ENCODE data around the gene NDUFV3.
"Not testable (repeated sequence)": the region's sequence is repeated elsewhere in the genome, so short reads cannot be mapped to it uniquely, and the experiment has no call there.

NDUFV3 gene

GRCh38 chr21:42900446-42900845 lies 7.3 kb downstream of the NDUFV3 start:
- DNase-seq: no peak

GRCh38 chr21:42903817-42904216 lies 10.7 kb downstream of the NDUFV3 start:
- DNase-seq: no peak

GRCh38 chr21:42905195-42905594 lies 12.1 kb downstream of the NDUFV3 start:
- no peak for DNase-seq

GRCh38 chr21:42906233-42906632 lies 13.1 kb downstream of the NDUFV3 start:
- no peak for DNase-seq

GRCh38 chr21:42908484-42908883 lies 15.4 kb downstream of the NDUFV3 start:
- DNase-seq: not testable (repeated sequence)

- DNase-seq: not testable (repeated sequence)
These were observed 18.8 kb downstream of the NDUFV3 start for GRCh38 chr21:42911920-42912319.

- DNase-seq: no peak
These were observed 20.4 kb downstream of the NDUFV3 start for GRCh38 chr21:42913476-42913875.

GRCh38 chr21:42918291-42918690 lies 25.2 kb downstream of the NDUFV3 start:
- no peak for DNase-seq

- DNase-seq: no peak
These were observed 28.8 kb downstream of the NDUFV3 start for GRCh38 chr21:42921927-42922326.

GRCh38 chr21:42922918-42923317 lies 29.8 kb downstream of the NDUFV3 start:
- no peak for DNase-seq

GRCh38 chr21:42923553-42924432 lies 30.7 kb downstream of the NDUFV3 start:
- peak; percentile 62 for DNase-seq

- no peak for DNase-seq
These were observed 31.3 kb downstream of the NDUFV3 start for GRCh38 chr21:42924433-42924751.

- no peak for DNase-seq
These were observed 32.2 kb downstream of the NDUFV3 start, which contains the start of gene ERVH48-1 for GRCh38 chr21:42925114-42925926. Gene ERVH48-1 (minus strand): TSS chr21:42925630. CDS start chr21:42919006, 6,624 bp downstream.

GRCh38 chr21:42927474-42928200 lies 34.5 kb downstream of the NDUFV3 start:
- DNase-seq: not testable (repeated sequence)

- no peak for DNase-seq
These were observed 36.9 kb downstream of the NDUFV3 start for GRCh38 chr21:42929969-42930368.

- no peak for DNase-seq
These were observed 38.6 kb downstream of the NDUFV3 start for GRCh38 chr21:42931560-42932235.

GRCh38 chr21:42932378-42933136 lies 39.4 kb downstream of the NDUFV3 start:
- not testable (repeated sequence) for DNase-seq

- DNase-seq: not testable (repeated sequence)
These were observed 40.2 kb downstream of the NDUFV3 start for GRCh38 chr21:42933137-42933970.

GRCh38 chr21:42933973-42934372 lies 40.9 kb downstream of the NDUFV3 start:
- not testable (repeated sequence) for DNase-seq

- DNase-seq: not testable (repeated sequence)
These were observed 43.3 kb downstream of the NDUFV3 start for GRCh38 chr21:42936360-42936759.

Data from central memory CD4-positive, alpha-beta T cell (primary cell).